DMS53 treated with DMSO at 0.1 percent for 48 hours (cell line): ENCODE measurements around the gene RGR.

Experiments
- DNase-seq: peaks from one replicate; lab custom pipeline; 2025; ENCODE audit not compliant: unreplicated experiment; lab: John Stamatoyannopoulos, UW

The RGR gene

GRCh38 chr10:84293171-84293570, 48.3 kb downstream of the RGR start:
- no peak for DNase-seq

- peak; percentile 17 for DNase-seq
Measured at GRCh38 chr10:84293574-84294016, 48.7 kb downstream of the RGR start.

GRCh38 chr10:84294766-84295447, 50.1 kb downstream of the RGR start:
- no peak for DNase-seq

DNA sequence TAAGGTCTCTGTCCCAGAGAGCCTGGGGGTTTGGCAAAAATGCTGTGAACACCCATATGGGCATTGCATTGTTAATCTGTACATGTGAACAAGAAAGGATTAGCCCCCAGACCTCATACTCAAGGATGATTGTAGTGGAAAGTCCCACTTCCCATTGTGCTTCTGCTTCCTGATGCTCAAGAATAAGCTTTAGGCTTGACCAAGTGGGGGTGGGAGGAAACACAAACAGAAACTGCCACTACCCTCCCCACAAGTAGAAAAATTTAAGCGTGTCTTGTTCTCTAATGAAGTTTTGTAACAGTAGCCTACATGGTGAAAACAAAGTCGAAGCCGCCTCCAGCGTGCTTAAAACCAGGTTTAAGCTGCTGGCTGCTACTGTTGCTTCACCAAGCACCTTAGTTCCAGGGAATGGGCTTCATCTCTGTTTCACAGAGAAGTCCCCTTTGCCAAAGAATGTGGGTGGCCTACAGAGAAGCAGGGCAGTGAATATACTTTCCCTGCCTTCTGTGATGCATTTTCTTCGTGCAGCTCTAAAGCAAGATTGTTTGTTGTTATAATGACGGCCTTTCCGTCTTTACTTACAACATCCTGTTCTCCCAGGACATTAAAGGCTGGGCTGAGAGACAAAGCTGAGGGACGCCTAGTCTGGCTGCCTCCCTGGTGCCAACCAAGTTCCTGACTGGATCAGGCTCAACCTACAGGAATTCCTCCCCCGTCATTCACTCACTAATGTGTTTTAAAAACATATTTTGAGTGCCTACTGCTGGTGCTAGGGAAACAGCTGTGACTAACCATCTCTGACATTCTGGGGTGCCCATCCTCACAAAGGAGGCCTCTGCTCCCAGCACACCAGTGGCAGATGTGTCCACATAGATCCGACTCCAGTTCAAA, 51.5 kb downstream of the RGR start:
- DNase-seq = no peak

- DNase-seq = no peak
Measured at GRCh38 chr10:84298057-84298456, 53.2 kb downstream of the RGR start.

DNA sequence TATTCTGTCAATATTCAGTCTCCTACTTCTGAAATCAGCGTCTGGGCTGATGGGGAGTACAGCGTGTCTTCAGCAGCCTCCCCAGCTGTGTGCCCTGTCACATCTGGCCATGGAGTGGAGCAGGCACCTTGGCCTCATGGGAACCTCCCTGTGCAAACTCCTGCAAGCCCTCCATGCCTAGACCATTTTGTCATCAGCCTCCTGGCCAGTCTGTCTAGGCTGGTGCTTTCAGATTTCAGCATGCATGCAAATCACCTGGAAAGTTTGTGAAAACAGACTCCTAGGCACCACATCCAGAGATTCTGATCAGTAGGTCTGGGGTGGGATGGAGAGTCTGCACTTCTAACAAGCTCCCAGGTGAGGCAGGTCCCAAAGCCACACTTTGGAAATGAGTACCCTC, 57.4 kb downstream of the RGR start:
- no peak for DNase-seq

GRCh38 chr10:84306751-84307384, 62.0 kb downstream of the RGR start:
- DNase-seq = no peak

- no peak for DNase-seq
Measured at GRCh38 chr10:84308021-84308420, 63.2 kb downstream of the RGR start.

DNA sequence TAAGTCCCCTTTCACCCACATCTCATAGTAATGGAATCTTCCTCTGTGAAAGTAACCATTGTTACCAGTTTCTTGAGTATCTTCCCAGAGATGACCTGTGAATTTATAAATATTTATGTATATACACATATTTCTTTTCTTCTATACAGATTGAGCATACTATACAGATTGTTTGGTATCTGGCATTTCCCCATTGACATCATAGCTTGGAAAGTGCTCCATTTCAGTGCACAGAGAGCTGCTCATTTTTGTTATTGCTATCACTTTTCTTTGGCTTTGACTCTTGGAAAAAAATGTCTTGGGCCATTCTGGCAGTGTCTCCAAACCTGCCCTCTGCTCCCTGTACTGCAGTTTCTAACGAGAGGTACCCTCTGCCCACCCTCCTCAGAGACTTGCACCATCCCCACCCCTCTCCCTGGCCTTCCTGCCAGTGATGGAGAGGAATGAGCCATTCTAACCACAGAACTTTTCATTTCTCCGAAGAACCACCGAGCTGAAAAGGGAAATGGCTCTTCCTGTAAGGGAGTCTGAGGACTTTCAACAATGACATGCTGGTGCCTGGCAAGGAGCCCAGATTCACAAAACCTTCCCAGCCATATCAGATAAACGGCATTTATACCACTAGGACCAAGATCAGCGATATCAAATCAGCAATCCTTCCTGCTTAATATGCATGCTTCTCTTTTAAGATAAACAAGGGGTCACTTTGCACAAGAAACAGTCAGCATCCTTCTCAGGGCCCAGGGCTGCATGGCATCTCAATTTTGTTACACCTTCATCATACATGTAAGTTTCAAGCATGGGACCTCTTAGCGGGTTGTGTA, 63.8 kb downstream of the RGR start:
- DNase-seq = no peak
